Gastroesophageal sphincter (tissue), 2 donors: ENCODE data around the gene LAMB4.

Experiments
- EP300 ChIP-seq: sonication (generic); formaldehyde crosslinking; IDR thresholded peaks from one replicate; pipeline ENCODE4 v1.6.1; 2017; ENCODE audit warnings: antibody characterized with exemption, mild to moderate bottlenecking
- POLR2A ChIP-seq, 2 donors: fragments of 450-650 bp; IDR thresholded peaks; one replicate each; pipeline ENCODE4 v1.6.1; 2017; ENCODE audit warnings: antibody characterized with exemption in 2 of 2, mild to moderate bottlenecking in 2 of 2, moderate library complexity in 1 of 2

DNA sequence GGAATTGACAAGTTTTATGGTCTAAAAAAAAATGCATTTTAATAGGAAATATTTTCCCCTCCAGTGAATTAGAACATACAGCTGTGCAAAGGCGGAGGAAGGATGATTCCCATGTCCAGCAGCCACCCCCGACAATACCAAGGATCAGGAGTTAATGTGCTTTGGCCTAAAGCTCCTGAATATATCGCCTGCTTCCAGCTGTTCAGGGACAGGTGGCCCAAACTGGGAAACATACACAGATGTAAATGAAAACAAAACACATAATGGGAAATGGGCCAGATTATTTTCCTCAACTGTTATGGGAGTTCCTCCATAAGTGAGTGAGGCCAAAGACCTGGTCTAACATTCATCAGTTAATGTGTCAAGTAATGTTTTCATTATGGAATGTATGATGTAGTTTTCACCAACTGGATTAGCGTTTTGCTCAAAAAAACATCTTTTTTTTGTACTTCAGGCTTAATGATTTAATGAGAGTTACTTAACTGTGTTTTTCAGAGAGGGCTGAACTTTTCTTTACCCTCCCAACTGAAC is 72.1 kb downstream of the LAMB4 start:
- TF ChIP-seq EP300 (no peak), POLR2A (IDR thresholded peaks at IDR 0.05) (no peak)
